IPS-NIHi11 (cell line): ENCODE measurements around the gene TSPAN4.

ENCODE experiments used
- DNase-seq: peaks from one replicate; pipeline ENCODE4 v3.0.0; 2012; ENCODE audit warnings: mixed read lengths, low spot score

The TSPAN4 gene

DNA sequence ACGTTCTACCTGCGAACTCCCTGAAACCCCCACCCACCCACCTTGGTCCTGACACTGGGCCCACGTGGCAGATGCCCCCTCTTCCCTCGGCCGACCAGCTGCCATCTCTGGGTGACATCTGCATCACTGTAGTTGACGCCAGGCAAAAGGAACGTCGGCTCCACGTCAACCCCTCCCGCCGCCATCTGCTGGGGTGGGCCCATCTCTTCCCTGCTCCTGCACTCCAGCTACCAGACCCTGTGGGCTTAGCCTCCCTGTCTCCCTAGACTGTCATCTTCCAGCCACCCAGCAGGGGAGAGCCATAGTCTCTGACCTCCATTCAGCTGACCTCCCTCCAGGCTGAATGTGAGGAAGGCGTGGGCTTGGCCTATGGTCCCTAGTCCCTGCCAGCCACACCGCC, 46.6 kb downstream of the TSPAN4 start:
- no peak for DNase-seq

DNA sequence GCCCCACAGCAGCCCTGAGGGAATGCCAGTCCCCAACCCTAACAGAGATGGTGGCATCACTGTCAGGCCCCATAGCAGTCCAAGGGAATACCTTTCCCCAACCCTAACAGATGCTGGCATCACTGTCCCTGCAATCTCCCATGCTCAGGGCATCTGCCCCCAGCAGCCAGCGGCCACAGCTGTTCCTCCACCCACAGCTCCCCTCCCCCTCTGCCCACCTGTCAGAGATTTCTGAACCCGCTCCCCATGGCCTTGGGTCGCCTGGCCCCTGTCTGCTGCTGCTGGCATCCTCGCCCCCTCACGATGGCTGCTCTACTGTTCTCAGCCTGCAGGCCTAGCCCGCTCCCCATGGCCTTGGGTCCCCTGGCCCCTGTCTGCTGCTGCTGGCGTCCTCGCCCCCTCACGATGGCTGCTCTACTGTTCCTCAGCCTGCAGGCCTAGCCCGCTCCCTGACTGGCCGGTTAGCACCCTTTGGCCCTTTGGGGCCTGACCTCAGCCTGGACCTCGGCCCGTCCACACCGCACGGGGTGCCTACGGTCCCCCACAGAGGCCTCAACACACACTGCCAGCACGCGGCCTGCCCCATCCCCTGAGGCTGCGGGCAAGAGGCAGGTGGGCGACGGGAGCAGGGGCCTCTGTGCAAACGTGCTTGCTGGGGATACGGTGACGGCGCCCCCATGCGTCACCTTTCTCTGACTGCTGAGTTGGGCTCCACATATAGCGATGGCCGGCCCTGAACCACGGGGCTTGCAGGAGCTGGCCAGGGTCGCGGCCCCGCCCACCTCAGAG, 47.2 kb downstream of the TSPAN4 start:
- no peak for DNase-seq

DNA sequence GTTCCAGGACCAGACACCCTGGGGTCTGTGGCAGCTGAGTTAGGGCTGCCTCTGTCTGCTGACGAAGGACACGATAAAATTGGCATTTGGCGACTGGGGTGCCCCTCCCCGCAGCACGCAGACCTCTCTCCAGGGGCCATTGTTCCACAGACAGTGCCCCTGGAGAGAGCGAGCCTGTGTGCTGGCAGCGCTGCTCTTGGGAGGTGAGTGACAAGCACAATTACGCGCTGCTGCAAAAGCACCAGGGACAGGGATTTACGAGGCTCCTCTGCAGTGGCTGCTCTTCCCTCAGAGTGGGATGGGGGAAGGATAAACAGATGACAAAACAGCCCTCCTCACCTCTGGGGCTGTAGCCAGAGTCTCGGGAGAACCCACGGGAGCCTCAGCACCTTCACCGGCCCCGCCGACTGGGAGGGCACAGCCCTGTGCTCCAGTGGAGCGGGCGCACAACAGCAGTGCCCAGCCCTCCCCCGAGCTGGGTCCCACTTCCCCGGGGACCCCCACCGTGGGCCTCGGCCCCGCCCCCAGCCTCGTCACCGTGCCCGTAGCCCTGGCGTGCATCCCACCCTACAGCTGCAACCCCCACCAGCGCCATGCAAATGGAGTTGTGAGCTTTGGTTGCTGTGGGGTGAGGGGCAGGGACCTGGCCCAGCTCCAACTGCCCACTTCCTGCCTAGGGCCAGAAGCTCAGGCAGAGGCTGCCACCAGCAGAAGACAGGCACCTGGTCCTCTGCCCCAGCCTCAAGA, 48.3 kb downstream of the TSPAN4 start:
- no peak for DNase-seq

DNA sequence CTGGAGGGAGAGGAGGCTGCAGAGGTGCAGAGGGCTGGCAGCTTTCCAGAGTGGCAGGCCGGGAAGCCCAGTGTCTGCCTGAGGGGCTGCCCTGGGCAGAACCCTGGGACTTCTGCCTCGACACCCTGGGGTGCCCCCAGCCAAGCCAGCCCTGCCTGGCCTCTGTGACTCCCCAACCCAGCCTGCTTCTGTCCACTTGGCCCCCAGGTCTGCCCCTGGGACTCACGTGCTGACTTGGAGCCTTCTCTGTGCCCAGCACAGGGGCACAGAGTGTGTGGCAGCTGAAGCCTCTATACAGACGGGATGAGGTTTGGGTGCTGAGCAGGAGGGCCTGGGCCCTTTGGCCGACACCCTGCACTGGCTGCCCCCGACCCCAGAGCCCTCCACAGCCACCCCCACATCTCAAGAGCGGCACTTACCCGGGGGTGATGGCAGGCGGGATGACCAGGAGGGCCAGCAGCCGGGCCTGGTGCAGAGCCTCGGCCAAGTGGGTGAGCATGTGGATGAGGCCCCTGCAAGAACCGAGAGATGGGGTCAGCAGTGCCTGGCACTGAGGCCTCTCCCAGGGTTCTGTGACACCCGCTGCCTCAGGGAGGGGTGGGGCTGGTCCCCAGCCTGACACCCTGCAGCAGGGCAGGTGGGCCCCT, 50.5 kb downstream of the TSPAN4 start:
- DNase-seq = no peak

DNA sequence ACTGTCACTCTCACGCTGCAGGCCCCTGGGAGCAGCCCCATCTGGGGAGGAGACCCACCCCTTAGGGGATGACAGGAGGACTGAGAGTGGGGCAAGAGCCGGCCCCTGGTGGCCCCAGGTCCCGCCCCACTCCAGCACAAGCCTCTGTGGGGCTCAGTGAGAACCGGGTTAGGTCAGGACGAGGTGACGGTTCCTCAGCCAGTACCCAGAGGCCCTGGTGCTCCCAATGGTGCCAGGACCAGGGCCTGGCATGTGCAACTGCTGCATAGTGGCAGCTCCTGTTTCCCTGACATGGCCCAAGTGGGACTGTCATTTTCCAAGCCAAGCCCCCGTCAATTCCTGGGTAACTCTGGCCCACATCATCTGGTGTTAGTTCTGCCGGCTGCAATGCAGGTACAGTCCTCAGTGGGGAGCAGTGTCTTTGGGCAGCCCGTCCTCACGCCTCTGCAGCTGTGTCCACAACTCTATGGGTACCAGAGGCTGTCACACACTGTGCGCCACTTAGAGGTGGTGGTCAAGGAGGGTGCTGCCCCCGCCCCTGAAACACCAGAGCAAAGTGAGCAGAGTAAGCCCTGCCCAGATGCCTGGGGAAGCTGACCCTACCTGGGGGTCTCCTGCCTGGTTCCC, 52.0 kb downstream of the TSPAN4 start:
- peak; percentile 57 for DNase-seq

DNA sequence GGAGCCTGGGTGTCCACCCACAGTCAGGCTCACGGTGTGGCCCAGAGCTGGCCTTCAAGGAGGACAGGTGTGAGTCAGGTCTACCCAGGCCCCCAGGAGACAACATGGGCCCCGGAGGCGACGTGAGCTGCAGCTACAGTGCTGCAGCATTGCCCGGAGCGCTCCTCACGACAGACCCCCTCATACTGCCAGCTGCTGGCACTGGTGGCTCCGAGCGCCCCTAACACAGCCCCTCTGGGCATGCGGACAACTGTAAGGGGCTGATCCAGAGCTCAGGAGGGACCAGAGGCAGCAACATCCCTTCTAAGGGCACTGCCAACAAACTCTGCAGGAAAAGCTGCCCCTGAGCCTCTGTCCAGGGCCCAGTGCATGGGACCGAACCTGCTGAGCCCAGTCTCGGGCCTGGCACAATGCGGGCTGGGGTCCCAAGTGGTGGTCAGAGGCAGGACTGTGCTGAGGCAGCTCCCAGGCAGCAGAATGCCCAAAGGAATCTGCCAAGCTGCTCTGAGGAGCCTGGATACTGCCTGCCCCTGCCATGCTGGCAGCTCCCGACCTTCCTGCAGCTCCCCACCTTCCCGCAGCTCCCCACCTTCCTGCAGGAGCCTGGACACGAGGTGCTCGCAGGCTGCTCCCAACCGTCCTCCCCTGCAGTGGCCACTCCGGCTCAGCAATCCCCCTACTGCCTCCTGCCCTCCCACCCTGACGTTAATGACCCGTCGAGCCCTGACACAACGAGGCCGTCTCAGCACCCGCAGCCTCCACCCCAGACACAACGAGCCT, 52.9 kb downstream of the TSPAN4 start:
- no peak for DNase-seq

DNA sequence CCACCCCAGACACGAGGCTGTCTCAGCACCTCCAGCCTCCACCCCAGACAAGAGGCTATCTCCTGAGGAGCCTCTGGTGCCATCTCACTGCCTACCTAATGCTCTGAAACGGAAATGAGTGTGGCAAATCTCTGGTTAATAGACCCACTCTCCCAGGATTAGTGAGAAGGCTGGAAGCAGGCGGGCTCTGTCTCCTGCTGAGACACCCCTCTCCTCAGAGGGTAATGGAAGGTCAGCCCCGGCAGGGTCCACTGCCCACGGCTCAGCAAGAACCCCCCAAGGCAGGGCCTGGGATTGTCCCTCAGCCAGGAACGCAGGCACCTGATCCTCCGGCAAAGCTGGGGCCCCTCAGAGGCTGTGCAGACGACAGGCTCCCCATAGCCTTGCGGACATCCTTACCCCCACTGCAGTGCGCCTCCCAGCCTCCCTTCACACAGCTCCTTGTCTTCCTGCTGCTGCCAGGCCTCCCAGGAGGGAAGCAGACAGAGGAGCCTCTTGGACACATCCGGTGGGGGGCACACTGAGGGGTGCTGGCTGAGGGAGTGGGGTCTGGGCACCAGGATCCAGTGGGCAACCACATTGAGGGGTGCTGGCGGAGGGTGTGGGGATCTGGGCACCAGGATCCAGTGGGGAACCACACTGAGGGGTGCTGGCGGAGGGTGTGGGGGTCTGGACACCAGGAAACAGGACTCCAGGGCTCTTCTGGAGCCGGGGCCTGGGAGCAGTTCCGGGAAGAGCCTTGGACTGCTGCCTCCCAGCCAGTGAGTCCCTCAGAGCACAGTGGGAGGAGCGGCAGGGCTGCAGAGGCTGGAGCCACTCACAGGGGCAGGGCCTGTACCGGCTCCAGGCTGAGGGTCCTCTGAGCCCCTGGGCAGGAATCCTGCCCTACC, 54.8 kb downstream of the TSPAN4 start:
- no peak for DNase-seq

DNA sequence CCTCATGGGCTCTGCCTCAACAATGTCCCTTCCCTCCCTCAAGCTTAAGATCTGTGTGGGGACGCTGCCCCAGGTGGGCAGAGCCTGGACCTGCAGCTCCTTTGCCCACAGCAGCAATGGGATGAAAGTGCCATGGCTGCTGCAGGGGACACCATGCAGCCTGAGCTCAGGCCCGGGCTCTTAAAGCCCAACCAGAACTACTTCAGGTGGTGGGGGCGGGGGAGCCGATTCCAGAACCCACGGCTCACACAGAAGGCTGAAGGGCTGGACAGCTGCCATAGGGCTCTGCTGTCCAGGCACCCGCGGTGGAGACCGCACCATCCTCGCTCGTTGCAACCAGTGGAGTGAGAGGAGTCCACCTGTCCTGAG, 55.5 kb downstream of the TSPAN4 start:
- peak; percentile 67 for DNase-seq

DNA sequence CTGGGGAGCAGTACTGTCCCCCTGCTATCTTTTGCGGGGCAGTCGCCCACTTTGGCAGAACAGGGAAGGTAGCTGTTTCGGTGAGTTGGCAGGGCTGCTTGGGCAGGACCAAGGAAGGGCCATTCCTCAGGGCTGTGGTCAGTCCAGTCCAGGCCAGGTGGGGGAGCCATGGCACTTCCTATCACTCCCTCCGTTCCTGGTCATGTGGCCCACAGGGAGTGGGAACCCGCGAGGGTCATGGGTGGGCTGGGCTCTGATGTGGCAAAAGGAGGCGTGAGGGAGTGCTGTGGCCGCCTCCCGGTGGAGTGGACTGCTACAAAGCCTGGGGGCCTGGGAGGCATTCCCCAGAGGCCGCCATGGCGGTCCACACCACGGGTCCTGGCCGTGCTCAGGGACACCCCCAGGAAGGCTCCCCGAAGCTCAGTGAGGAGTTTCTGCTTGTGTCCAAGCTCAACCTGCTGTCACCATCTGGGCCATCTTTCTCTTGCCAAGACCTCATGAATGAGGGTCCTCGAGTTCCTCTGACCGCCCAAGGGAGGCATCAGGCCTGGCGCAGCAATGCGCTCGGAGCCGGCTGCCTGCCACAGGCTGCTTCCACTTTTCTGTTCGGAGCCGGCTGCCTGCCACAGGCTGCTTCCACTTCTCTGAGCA, 56.0 kb downstream of the TSPAN4 start:
- DNase-seq = peak; percentile 58

DNA sequence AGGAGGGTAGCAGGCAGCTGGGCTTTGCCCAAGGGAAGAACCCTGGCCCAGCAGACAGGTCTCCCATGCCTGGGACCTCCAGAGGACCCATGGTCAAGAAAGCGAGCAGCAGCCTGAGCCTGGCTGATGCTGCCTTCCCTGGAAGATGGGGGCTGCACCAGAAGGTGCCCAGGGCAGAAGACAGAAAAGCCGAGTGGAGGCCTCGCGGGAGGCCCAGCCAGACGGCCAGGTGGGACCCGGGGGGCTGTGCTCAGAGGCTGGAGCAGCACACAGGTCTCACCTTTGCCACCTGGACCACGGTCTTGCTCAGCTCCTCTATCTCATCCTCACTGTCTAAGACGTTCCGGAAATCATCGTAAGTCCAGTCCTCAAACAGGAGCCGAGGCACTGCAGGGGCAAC, 57.1 kb downstream of the TSPAN4 start:
- no peak for DNase-seq

DNA sequence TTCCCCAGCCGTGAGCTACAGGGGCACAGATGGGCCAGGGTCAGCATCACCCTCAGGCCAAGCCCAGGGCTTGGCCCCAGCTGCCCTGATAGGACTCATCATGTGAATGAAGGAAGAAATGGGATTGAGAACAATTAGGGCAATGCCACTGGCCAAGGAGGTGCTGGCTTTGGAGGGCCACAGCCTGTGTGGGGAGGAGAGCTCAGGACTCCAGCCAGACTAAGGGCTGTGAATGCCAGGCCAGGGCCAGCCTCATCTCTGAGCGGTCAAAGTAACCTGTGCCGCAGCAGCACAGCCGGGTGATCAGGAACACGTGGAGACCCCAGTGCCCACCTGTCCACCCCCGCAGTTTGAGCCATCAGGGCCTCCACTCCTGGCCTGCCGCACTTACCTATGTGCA, 57.9 kb downstream of the TSPAN4 start:
- DNase-seq = no peak

DNA sequence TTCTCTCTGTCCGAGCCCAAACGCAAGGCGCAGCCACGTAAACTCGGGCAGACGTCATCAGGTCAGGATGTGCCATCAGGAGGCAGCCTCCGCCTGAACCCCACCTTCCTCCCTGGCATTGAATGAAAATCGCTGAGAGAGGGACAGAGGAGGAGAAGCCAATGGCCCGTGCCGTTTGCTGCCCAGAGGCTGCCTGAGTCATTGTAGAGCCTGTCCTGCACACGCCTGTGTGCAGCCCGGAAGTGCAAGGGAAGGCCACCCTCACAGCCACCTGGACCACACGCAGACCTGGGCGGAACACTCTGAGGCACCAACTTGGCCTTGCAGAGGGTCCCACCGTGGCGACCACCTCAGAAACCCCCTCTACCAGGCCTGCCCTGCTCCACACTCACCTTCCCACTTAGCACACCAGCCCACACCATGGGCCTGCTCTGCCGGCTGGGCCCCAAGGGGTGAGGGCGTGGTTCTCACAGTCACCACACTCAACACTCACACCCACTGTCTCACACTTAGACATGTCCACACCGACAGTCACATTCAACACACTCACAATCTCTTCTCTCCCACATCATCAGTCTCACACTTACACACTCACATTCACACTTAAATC, 58.9 kb downstream of the TSPAN4 start:
- DNase-seq = no peak

DNA sequence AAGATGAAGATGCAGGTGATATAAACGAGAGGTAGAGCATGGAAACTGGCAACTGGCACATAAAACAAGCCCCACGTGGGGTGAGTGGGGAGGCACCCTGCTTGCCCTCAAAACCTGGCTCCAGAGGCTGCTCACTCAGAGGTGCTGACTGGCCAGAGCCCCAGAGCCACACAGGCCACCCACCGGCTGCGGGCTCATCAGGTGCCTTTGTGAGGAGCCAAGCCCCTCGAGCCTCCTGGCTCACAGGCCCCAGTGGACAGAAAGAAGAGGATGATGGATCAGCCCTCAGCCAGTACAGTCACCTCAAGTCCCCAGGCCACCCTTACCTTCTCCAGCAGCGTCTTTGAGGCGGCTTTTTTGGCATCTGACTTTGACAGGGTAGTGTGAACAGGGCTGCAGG, 61.7 kb downstream of the TSPAN4 start:
- no peak for DNase-seq

DNA sequence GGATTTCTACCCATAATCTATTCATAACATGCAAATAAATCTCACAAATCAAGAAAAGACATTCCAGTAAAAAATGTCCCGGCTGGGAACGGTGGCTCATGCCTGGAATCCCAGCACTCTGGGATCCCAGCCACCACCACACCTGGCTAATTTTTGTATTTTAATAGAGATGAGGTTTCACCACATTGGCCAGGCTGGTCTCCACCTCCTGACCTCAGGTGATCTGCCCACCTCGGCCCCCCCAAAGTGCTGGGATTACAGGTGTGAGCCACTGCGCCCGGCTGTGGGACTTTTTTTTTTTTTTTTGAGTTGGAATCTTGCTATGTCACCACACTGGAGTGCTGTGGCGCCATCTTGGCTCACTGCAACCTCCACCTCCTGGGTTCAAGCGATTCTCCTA, 63.3 kb downstream of the TSPAN4 start:
- DNase-seq = no peak

DNA sequence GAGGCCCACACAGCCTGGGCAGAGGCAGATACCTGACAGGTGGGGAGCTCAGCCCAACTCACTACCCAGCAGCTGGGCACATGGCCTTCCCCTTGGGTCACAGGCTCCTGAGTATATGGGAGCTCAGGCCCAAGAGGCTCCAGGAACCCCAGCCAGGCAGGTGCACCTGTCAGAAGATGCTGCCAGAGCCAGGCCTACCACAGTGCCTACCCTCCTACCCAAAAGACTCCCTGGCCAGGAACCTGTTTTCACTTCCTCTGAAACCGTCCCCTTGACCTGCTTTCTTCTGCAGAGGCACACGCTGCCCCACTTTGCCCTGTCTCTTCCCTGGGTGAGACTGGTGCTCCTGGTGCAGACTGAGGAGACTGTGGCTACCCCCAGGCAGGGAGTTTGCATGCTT, 65.0 kb downstream of the TSPAN4 start:
- no peak for DNase-seq

DNA sequence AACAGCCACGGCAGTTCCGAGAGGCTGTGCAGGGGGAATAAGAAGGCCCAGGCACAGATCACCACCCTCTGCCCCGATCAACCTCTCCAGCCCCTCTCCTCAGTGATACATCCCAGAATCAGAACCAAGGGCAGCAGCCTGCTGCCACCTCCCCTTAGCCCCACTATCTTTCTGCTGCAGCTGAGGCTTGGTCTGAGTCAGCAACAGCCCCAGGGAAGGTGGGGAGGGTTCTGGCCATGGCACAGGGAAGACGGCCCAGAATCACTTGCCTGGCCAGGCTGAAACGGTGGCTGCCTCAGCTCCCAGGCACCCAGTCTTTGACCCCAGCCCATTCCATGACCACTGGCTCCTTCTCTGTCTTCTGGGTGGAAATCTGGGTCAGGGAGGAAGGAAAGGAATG, 65.6 kb downstream of the TSPAN4 start:
- no peak for DNase-seq

DNA sequence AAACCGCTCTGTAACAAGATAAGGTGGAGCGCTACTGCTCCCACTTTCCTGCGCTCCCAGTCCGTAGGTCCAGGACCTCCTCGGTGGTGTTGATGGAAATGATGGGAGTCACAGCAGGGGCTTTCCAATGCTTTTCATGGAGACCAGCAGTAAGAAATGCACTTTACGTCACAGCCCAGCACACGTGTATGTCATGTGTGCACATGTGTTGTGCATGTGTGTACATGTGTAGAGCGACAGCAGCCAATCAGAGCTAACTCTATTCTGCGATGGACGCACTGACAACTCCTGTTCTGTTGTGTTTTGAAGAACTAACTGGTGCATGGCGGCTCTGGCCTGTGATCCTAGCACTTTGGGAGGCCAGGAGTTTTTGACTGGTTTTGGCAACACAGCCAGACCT, 66.8 kb downstream of the TSPAN4 start:
- no peak for DNase-seq

DNA sequence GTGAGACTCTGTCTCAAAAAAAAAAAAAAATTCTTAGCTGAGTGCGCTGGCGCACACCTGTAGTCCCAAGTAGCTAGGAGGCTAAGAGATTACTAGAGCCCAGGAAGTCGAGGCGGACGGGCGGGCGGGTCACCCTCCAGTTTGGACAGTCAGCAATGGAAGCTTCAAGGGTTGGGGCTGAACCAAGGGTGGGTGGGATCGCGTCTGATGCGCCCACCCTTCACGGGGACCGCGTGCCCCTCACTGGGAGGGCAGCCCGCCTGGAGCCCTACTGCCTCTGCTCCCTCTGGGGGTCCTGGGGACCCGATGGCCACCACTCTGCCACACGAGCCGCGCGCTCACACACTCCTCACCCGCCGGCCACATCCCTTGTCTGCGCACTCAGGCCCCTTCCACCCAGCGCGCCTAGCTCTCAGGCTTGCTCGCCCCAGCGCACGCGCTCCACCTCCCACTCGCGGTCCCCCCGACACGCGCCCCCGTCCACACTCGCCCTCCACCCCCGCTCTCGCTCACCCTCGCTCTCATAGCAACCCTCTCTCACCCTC, 67.5 kb downstream of the TSPAN4 start:
- no peak for DNase-seq

DNA sequence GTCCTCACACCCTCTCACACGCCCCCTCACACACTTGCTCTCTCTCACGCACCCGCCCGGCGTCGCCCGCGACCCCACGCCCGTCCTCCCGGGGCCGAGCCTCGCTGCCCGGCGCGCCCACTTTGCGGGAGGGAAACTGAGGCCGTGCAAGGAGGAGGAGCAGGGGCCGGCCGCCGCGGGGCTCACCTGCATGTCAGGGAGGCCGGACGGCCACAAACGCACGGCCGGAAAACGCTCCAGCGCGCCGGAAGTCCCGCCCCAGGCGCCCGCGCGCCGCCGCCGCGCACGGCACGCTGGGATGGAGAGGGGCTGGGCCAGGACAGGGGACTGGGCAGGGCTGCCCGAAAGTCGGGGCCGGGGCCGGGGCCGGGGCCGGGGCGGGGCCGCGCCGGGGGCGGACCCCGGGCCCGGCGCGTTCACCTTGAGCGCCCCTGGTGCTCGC, 68.0 kb downstream of the TSPAN4 start, which contains the start of gene CHID1:
CHID1 (minus strand) TSS at position 222 of the 442 bp plus-strand sequence. CDS start 5,994 bp downstream, outside the sequence.
- DNase-seq = peak; percentile 100
